Osteoblast (primary cell): Measurements from ENCODE around the gene RESP18. TPM values are rescaled to one million over a fixed set of nuclear protein-coding genes. Genes with fewer than 3 reads are reported as not detected.

Experiments
- DNase-seq: peaks from one replicate; pipeline ENCODE4 v3.0.0; 2011; ENCODE audit warnings: low spot score, mixed read lengths; ENCODE audit not compliant: insufficient read length; ENCODE audit errors: missing footprints
- H2AFZ ChIP-seq: 2 replicates; pipeline ENCODE4 v1.6.0; 2011; ENCODE audit warnings: mild to moderate bottlenecking, low read length
- H3K27ac ChIP-seq: 2 replicates; pipeline ENCODE4 v1.5.1; 2011; ENCODE audit warnings: mild to moderate bottlenecking, low read depth, low read length, moderate library complexity
- H3K27me3 ChIP-seq: 2 replicates; pipeline ENCODE4 v1.6.0; 2012; ENCODE audit warnings: mild to moderate bottlenecking, control low read depth, inconsistent platforms, low read length, moderate library complexity; ENCODE audit not compliant: insufficient read depth
- H3K36me3 ChIP-seq: 2 replicates; pipeline ENCODE4 v1.5.1; 2011; ENCODE audit warnings: mild to moderate bottlenecking, low read length, control low read depth, moderate library complexity; ENCODE audit not compliant: insufficient read depth
- H3K4me1 ChIP-seq: 2 replicates; pipeline ENCODE4 v1.5.1; 2011; ENCODE audit warnings: mild to moderate bottlenecking, low read length, control low read depth, moderate library complexity; ENCODE audit not compliant: insufficient read depth
- H3K4me2 ChIP-seq: 2 replicates; pipeline ENCODE4 v1.6.0; 2011; ENCODE audit warnings: mild to moderate bottlenecking, low read length; ENCODE audit not compliant: insufficient read depth
- H3K4me3 ChIP-seq: fragments of 200-600 bp; sonication (generic); 3 replicates; pipeline ENCODE4 v1.5.1; 2012; ENCODE audit warnings: mild to moderate bottlenecking, low read length, inconsistent platforms; ENCODE audit not compliant: insufficient read depth
- H3K79me2 ChIP-seq: 2 replicates; pipeline ENCODE4 v1.6.0; 2012; ENCODE audit warnings: mild to moderate bottlenecking, low read length, control low read depth, inconsistent platforms; ENCODE audit not compliant: insufficient read depth
- H3K9me3 ChIP-seq: 2 replicates; pipeline ENCODE4 v1.5.1; 2011; ENCODE audit warnings: low read depth, low read length, control low read depth
- H4K20me1 ChIP-seq: 2 replicates; pipeline ENCODE4 v1.6.0; 2012; ENCODE audit warnings: mild to moderate bottlenecking, low read length, control low read depth; ENCODE audit not compliant: insufficient read depth
- CTCF ChIP-seq: IDR thresholded peaks from 2 replicates; pipeline ENCODE4 v1.5.1; 2011; ENCODE audit warnings: mild to moderate bottlenecking, low read depth, low read length, moderate library complexity; ENCODE audit errors: extremely low read depth
- total RNA-seq: library from RNA; depleted of rRNA; stranded (reverse); fragments of >200 nt; gene quantifications from 2 replicates; pipeline ENCODE4 v1.2.3, GENCODE V29; 2012

Gene RESP18
- not detected in 2 replicates for total RNA-seq

GRCh38 chr2:219332542-219332941 is at the start of gene RESP18:
Gene RESP18, minus strand, starts transcription at chr2:219332744.
- H3K79me2 ChIP-seq, result no peaks in the 10 kb centered on the region
- H2AFZ ChIP-seq, result no peak within 1 kb of the TSS
- H3K27ac ChIP-seq, result no peak within 1 kb of the TSS
- H3K4me2 ChIP-seq, result no peak within 1 kb of the TSS
- H4K20me1 ChIP-seq, result no peaks in the 10 kb centered on the region
- DNase-seq, result peak; percentile 75
- TF ChIP-seq CTCF, result no peak
- peaks cover 55% of the 10 kb centered on the region for H3K27me3 ChIP-seq
- H3K36me3 ChIP-seq, result no peaks in the 10 kb centered on the region
- no peaks in the 10 kb centered on the region for H3K4me1 ChIP-seq
- no peak within 1 kb of the TSS for H3K4me3 ChIP-seq
- no peaks in the 10 kb centered on the region for H3K9me3 ChIP-seq

GRCh38 chr2:219381448-219381847 is 48.9 kb upstream of the RESP18 start:
- Histone ChIP-seq H3K79me2 (peaks cover under 1% of the 10 kb centered on the region), H3K27me3 (no peaks in the 10 kb centered on the region), H2AFZ (no peak overlapping the region), H3K36me3 (peaks cover 54% of the 10 kb centered on the region), H3K4me1 (peaks cover 2% of the 10 kb centered on the region), H3K9me3 (no peaks in the 10 kb centered on the region), H3K4me3 (no peak overlapping the region), H4K20me1 (peaks cover 4% of the 10 kb centered on the region), H3K27ac (no peak overlapping the region), H3K4me2 (no peak overlapping the region)
- no peak for DNase-seq
- no peak for TF ChIP-seq CTCF

DNA sequence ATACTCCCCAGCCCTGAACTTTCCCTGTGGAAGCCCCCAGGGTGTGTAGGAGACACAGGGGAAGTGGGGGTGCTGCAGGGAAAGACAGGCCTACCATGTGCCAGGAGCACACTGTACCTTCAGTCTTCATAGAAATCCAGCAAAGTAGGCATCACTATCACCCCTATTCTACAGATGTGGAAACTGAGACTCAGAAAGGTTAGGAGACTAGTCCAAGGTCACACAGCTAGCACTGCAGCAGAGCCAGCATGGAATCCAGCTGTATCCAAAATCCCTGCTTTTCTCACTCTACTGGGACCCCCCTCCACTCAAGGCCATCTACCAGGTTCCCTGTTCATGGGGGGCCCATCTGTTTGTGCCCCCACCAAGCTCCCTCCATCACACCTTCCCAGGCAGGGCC is 48.4 kb upstream of the RESP18 start:
- Histone ChIP-seq H3K36me3 (peaks cover 49% of the 10 kb centered on the region), H3K79me2 (no peaks in the 10 kb centered on the region), H3K4me1 (no peaks in the 10 kb centered on the region), H3K9me3 (no peaks in the 10 kb centered on the region), H3K4me3 (no peak overlapping the region), H3K4me2 (no peak overlapping the region), H4K20me1 (peaks cover 3% of the 10 kb centered on the region), H2AFZ (no peak overlapping the region), H3K27me3 (no peaks in the 10 kb centered on the region), H3K27ac (no peak overlapping the region)
- no peak for DNase-seq
- TF ChIP-seq CTCF, result no peak

- H3K4me1 ChIP-seq, result no peaks in the 10 kb centered on the region
- H3K27ac ChIP-seq, result no peak overlapping the region
- H3K9me3 ChIP-seq, result no peaks in the 10 kb centered on the region
- H3K4me2 ChIP-seq, result no peak overlapping the region
- peaks cover 3% of the 10 kb centered on the region for H4K20me1 ChIP-seq
- TF ChIP-seq CTCF, result no peak
- H3K36me3 ChIP-seq, result peaks cover 42% of the 10 kb centered on the region
- no peak overlapping the region for H3K4me3 ChIP-seq
- DNase-seq, result no peak
- H2AFZ ChIP-seq, result no peak overlapping the region
- no peaks in the 10 kb centered on the region for H3K27me3 ChIP-seq
- no peaks in the 10 kb centered on the region for H3K79me2 ChIP-seq
Observed at GRCh38 chr2:219378163-219378851, 45.8 kb upstream of the RESP18 start.
